ENCODE measurements around the gene DEUP1.

DEUP1 gene

DNA sequence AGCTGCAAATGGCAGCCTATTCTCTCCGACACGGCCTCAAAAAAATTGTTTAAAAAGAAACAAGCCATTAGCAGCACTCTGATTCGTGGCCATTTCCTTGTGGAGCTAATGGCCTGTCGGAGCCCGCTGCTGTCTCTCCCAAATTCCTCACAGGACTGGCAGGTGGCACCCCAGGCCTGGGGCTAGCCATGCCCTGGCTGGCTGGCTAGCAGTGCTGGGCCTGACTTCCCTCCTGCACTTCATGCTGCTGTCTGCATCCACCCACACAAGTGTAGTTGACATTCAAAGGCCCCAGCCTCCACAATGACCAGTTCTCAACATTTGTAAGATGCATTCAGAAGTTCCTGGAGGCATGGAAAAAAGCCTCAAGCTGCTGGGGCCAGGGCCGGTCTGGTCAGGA is 151.2 kb downstream of the DEUP1 start:
- no peak for DNase-seq (ENCODE audit: low read depth)
- H3K4me3 ChIP-seq (ENCODE audit: low read length): no peak overlapping the region
- TF ChIP-seq, protein P1, sequence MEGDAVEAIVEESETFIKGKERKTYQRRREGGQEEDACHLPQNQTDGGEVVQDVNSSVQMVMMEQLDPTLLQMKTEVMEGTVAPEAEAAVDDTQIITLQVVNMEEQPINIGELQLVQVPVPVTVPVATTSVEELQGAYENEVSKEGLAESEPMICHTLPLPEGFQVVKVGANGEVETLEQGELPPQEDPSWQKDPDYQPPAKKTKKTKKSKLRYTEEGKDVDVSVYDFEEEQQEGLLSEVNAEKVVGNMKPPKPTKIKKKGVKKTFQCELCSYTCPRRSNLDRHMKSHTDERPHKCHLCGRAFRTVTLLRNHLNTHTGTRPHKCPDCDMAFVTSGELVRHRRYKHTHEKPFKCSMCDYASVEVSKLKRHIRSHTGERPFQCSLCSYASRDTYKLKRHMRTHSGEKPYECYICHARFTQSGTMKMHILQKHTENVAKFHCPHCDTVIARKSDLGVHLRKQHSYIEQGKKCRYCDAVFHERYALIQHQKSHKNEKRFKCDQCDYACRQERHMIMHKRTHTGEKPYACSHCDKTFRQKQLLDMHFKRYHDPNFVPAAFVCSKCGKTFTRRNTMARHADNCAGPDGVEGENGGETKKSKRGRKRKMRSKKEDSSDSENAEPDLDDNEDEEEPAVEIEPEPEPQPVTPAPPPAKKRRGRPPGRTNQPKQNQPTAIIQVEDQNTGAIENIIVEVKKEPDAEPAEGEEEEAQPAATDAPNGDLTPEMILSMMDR (conservative IDR thresholded peaks at IDR 0.05; ENCODE audit: low read depth, low read length): no peak

DNA sequence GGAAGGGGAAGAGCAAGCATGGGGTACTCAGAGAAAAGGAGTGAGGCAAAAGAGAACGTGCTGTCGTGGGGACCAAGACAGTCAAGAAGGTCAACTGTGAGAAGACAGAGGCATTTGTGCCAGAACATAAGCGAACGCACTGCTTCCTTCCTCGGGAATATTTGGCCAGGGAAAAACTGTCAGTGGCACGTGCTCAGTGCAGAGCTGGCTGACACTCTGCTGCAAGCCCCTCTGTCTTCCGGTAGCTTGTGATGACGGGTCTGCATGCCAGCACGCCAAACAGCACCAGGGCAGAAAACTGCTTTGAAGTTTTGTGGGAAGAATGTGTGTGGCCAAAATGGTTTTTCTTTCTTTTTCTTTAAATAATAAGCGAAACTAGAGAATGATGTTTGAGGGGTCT is 152.0 kb downstream of the DEUP1 start:
- TF ChIP-seq, protein P1 (conservative IDR thresholded peaks at IDR 0.05; ENCODE audit: low read depth, low read length): no peak
- no peak for DNase-seq (ENCODE audit: low read depth)
- H3K4me3 ChIP-seq (ENCODE audit: low read length): no peak overlapping the region

DNA sequence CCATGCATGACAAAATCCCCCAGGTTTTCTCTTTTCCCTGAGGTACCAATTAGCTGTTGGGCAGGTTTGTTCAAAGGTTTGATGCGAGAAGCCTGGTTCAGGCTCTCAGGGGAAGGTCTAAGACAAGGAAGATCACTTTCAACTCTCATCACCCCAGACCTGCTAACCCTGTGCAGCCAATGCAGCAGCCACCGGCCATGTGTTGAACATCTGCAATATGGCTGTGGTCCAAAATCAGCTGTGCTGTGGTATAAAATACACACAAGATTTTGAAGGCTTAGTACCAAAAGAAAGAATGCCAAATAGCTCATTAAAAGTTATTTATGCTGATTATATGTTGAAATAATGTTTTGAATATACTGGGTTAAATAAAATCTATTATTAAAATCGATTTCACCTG is 154.2 kb downstream of the DEUP1 start:
- no peak overlapping the region for H3K4me3 ChIP-seq (ENCODE audit: low read length)
- DNase-seq (ENCODE audit: low read depth): no peak
- TF ChIP-seq, protein P1 (conservative IDR thresholded peaks at IDR 0.05; ENCODE audit: low read depth, low read length): no peak

DNA sequence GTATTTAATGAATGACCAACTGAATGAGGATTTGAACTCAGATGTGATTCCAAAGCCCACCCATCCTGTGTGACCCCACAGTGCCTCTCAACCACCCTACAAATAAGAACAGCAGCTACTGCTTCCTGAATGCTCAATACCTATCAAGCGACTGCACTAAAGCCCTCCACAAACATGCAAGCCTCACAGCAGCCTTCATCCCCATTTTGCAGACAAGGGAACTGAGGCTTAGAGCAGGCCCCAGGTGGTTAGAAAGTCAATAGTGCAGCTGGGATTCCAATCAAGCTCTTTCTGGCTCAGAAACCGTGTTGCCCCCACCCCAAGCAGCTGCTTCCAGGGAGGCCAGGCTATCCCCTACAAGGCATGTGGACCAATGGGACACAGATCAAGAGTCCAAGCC is 155.4 kb downstream of the DEUP1 start:
- DNase-seq (ENCODE audit: low read depth): no peak
- H3K4me3 ChIP-seq (ENCODE audit: low read length): no peak overlapping the region
- TF ChIP-seq, protein P1 (conservative IDR thresholded peaks at IDR 0.05; ENCODE audit: low read depth, low read length): no peak

DNA sequence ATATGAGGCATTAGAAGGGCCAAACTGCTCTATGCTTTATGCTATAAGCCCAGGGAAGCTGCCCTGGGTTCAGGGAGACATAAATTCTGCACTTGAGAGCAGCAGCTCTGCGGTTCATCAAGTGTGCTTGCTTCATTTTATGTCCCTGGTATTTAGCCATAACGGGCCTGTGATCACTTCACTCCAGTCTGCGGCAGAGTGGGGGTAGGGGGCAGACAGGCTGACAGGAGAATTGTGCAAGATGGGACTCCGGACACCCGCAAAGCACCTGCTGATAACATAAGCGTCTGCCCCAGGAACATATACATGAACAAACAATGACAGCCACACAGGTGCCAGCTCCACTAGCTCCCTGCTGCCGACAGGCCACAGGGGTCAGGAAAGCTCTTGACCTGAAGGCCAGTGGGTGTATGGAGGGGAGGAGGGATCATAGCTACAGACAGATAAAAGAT is 156.5 kb downstream of the DEUP1 start:
- no peak for DNase-seq (ENCODE audit: low read depth)
- TF ChIP-seq, protein P1 (conservative IDR thresholded peaks at IDR 0.05; ENCODE audit: low read depth, low read length): no peak
- no peak overlapping the region for H3K4me3 ChIP-seq (ENCODE audit: low read length)
